MV-4-11 (cell line): Measurements from ENCODE around the gene TIMM44.

Experiments
- DNase-seq: peaks from one replicate; lab custom pipeline; 2025; lab: John Stamatoyannopoulos, UW

The TIMM44 gene

GRCh38 chr19:7943444-7944176, at the start of gene TIMM44:
Gene TIMM44, minus strand, starts transcription at chr19:7943666. Its CDS starts 15 bp downstream, at chr19:7943651.
- peak; percentile 100 for DNase-seq

- no peak for DNase-seq
Observed at GRCh38 chr19:7992575-7992974, 49.1 kb upstream of the TIMM44 start.

GRCh38 chr19:7989071-7989575, 45.7 kb upstream of the TIMM44 start:
- DNase-seq = no peak

- no peak for DNase-seq
Observed at GRCh38 chr19:7988307-7988706, 44.8 kb upstream of the TIMM44 start.

- DNase-seq = no peak
Observed at GRCh38 chr19:7987114-7987768, 43.8 kb upstream of the TIMM44 start.

GRCh38 chr19:7986321-7987113, 43.1 kb upstream of the TIMM44 start:
- DNase-seq = no peak

- DNase-seq = peak; percentile 70
Observed at GRCh38 chr19:7985481-7985911, 42.0 kb upstream of the TIMM44 start.

- no peak for DNase-seq
Observed at GRCh38 chr19:7983995-7984837, 40.8 kb upstream of the TIMM44 start.

- DNase-seq = no peak
Observed at GRCh38 chr19:7983286-7983950, 40.0 kb upstream of the TIMM44 start.

- no peak for DNase-seq
Observed at GRCh38 chr19:7982651-7983099, 39.2 kb upstream of the TIMM44 start.

- DNase-seq = no peak
Observed at GRCh38 chr19:7982103-7982502, 38.6 kb upstream of the TIMM44 start.

GRCh38 chr19:7981661-7982060, 38.2 kb upstream of the TIMM44 start:
- DNase-seq = no peak

- no peak for DNase-seq
Observed at GRCh38 chr19:7981199-7981598, 37.7 kb upstream of the TIMM44 start.

GRCh38 chr19:7980635-7981121, 37.2 kb upstream of the TIMM44 start:
- no peak for DNase-seq

GRCh38 chr19:7980168-7980567, 36.7 kb upstream of the TIMM44 start:
- DNase-seq = no peak

- no peak for DNase-seq
Observed at GRCh38 chr19:7979559-7979958, 36.1 kb upstream of the TIMM44 start.

- DNase-seq = no peak
Observed at GRCh38 chr19:7979011-7979410, 35.5 kb upstream of the TIMM44 start.

- no peak for DNase-seq
Observed at GRCh38 chr19:7978179-7978825, 34.8 kb upstream of the TIMM44 start.

GRCh38 chr19:7977723-7978040, 34.2 kb upstream of the TIMM44 start:
- DNase-seq = no peak

- DNase-seq = no peak
Observed at GRCh38 chr19:7977021-7977722, 33.7 kb upstream of the TIMM44 start.
